ENCODE results near the gene FAM193A. TPM values are rescaled to one million over a fixed set of nuclear protein-coding genes. Genes with fewer than 3 reads are reported as not detected.

Gene FAM193A
- total and polyA plus RNA-seq, 12 donors, result 7.5 to 20.6 (median 15.9) TPM

DNA sequence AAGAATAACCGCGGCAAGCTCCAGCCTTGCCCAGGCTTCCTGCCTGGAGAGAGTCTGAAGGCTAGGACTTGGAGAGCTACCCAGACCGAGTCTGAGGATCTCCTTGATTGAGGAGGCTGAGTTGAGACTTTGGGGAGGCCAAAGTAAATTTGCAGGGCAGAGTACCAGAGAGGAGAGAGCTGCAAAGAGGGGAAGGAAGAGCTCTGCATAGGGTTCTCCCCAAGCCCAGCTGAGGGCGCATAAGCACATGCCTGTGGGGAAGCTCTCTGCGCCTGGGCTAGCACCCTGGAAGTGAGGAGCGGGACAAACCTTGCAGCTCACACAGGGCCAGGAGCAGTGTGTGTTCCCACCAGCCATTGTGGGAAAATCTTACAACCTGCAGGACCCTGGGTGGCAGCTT, 56.1 kb downstream of the FAM193A start:
- Histone ChIP-seq H3K4me1 (peaks cover 12 to 97% (median 72%) of the 10 kb centered on the region in 9 donors), H3K4me3 (no peak overlapping the region), H3K27ac (no peak overlapping the region), H3K36me3 (peaks cover 0 to 12% (median 3%) of the 10 kb centered on the region in 9 donors), H3K27me3 (no peaks in the 10 kb centered on the region), H3K9me3 (no peaks in the 10 kb centered on the region)
- ATAC-seq (peak in 2 of 8 donors; percentile 19 to 25), DNase-seq (no peak)
- 69 to 78% methylated on average over 6 of the region's 6 CpGs for WGBS, 2 donors
- intact Hi-C loops (cut with DNase I), result no loop called here
- TF ChIP-seq, protein P1, sequence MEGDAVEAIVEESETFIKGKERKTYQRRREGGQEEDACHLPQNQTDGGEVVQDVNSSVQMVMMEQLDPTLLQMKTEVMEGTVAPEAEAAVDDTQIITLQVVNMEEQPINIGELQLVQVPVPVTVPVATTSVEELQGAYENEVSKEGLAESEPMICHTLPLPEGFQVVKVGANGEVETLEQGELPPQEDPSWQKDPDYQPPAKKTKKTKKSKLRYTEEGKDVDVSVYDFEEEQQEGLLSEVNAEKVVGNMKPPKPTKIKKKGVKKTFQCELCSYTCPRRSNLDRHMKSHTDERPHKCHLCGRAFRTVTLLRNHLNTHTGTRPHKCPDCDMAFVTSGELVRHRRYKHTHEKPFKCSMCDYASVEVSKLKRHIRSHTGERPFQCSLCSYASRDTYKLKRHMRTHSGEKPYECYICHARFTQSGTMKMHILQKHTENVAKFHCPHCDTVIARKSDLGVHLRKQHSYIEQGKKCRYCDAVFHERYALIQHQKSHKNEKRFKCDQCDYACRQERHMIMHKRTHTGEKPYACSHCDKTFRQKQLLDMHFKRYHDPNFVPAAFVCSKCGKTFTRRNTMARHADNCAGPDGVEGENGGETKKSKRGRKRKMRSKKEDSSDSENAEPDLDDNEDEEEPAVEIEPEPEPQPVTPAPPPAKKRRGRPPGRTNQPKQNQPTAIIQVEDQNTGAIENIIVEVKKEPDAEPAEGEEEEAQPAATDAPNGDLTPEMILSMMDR (IDR thresholded peaks at IDR 0.05), result no peak

DNA sequence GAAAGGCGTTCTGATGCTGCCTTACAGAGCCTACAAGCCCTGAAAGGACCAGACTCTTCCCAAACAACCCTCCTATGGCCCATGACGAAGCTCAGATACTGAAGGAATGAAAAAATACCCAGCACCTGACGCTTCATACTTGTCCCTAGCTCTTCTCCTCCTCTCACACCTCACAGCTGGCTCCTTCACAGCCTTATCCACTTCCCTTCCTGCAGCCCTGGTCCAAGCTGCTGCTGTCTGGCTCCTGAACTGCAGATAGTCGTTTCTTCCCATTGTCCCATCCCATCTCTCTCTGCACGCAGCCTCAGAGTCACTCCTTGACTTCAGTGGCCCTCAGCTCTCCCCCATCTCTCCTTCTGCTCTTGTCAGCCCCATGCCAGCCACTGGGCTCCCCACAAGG, 56.6 kb downstream of the FAM193A start:
- H3K4me1 ChIP-seq, result peaks cover 9 to 97% (median 72%) of the 10 kb centered on the region in 9 donors
- H3K9me3 ChIP-seq, result no peaks in the 10 kb centered on the region
- peaks cover 0 to 12% (median 3%) of the 10 kb centered on the region in 9 donors for H3K36me3 ChIP-seq
- ATAC-seq (peak in 2 of 8 donors; percentile 6 to 14), DNase-seq (no peak)
- TF ChIP-seq, protein P1 (IDR thresholded peaks at IDR 0.05), result no peak
- no peak overlapping the region for H3K4me3 ChIP-seq
- H3K27ac ChIP-seq, result no peak overlapping the region
- 52 to 56% methylated on average over 5 of the region's 5 CpGs for WGBS, 2 donors
- intact Hi-C loops (cut with DNase I), result no loop called here
- no peaks in the 10 kb centered on the region for H3K27me3 ChIP-seq

DNA sequence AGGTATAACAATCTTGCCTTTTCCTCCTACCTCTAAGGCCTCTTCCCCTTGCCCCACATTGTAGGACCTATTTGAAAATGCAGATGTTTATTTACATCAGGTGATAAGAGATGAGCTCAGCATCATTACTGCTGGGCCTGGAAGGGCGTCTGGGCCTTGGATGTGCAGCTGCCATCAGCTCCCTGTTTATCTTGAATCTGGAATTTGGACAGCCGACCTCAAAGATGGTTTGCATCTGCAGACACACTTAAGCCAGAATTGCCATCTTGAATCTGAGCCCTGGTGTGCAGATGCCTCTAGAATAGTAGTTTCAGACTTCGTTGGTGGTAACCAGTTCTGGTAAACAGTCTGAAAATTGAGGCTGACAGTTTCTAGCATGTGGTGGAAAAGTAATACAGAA, 59.0 kb downstream of the FAM193A start:
- ATAC-seq (no peak), DNase-seq (no peak)
- no peaks in the 10 kb centered on the region for H3K9me3 ChIP-seq
- intact Hi-C loops (cut with DNase I), result no loop called here
- peaks cover 0 to 21% (median 3%) of the 10 kb centered on the region in 9 donors for H3K36me3 ChIP-seq
- H3K4me1 ChIP-seq, result peaks cover 18 to 98% (median 77%) of the 10 kb centered on the region in 9 donors
- WGBS, 2 donors, result 41 to 42% methylated on average over 3 of the region's 3 CpGs
- H3K4me3 ChIP-seq, result no peak overlapping the region
- no peaks in the 10 kb centered on the region for H3K27me3 ChIP-seq
- TF ChIP-seq, protein P1 (IDR thresholded peaks at IDR 0.05), result no peak
- H3K27ac ChIP-seq, result no peak overlapping the region

DNA sequence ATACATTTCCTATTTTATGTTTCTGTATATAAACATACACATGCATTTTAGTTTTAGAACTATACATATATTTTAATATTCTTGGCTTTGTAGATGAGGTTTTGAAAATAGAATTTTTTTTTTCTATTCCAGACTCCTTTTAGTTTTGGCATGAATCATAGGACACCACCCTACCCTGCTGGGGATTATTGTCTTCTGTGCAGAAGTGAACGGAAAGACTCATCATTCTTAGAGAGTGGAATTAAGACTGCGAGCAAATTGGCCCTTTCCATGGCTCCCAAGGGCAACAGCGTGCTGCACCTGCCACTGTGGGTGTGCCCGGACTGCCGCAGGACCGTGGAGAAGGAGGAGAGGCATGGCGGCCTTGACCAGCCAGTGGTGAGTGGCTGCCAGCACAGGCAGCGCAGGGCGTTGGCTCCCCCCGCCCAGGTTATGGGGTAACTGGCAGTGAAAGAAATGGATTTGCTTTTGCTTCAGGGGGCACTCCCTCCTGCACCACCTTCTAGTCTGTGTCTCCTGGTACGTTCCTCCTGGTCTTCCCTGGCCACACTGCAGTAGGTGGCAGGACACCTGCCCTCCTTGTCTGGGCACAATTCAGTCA, 59.6 kb downstream of the FAM193A start:
- H3K4me3 ChIP-seq, result no peak overlapping the region
- no peak for ATAC-seq
- TF ChIP-seq, protein P1 (IDR thresholded peaks at IDR 0.05), result no peak
- H3K36me3 ChIP-seq, result peaks cover 0 to 26% (median 3%) of the 10 kb centered on the region in 9 donors
- no peaks in the 10 kb centered on the region for H3K27me3 ChIP-seq
- H3K27ac ChIP-seq, result peak overlapping the region in 2 of 10 donors; percentile 72 to 79
- intact Hi-C loops (cut with DNase I), result no loop called here
- H3K9me3 ChIP-seq, result no peaks in the 10 kb centered on the region
- 88 to 93% methylated on average over 11 of the region's 11 CpGs for WGBS, 2 donors
- no peak for DNase-seq
- peaks cover 18 to 95% (median 72%) of the 10 kb centered on the region in 9 donors for H3K4me1 ChIP-seq

Measured in heart right ventricle (tissue), 16 donors.